DOHH2 (cell line): ENCODE results near the gene UBE2Q2.

Source experiments
- CTCF ChIP-seq: fragments of 200-600 bp; sonication (generic); IDR thresholded peaks from one replicate; pipeline ENCODE4 v1.5.1; 2014; ENCODE audit warnings: antibody characterized with exemption, mild to moderate bottlenecking, low read depth, low read length; ENCODE audit not compliant: poor library complexity, severe bottlenecking
- EZH2phosphoT487 ChIP-seq: fragments of 200-600 bp; sonication (generic); IDR thresholded peaks from 2 replicates; pipeline ENCODE4 v1.6.1; 2017; ENCODE audit warnings: borderline replicate concordance, mild to moderate bottlenecking, antibody characterized with exemption, low read length, moderate library complexity, mixed read lengths

GRCh38 chr15:75799190-75799589, 44.1 kb upstream of the UBE2Q2 start:
- no peak for TF ChIP-seq CTCF
- no peak for TF ChIP-seq EZH2phosphoT487
